Esophagus muscularis mucosa (tissue), 4 donors: Measurements from ENCODE around the gene KPNA5. TPM values are rescaled to one million over a fixed set of nuclear protein-coding genes. Genes with fewer than 3 reads are reported as not detected.

Experiments used
- DNase-seq: peaks from one replicate; pipeline ENCODE4 v3.0.0-alpha.2; 2017; ENCODE audit errors: extremely low spot score
- H3K27ac ChIP-seq, 4 donors: fragments of 200-600 bp; sonication (generic); replicated peaks in 1 of 4; 1 replicate in 3 of 4; 2 replicates in 1 of 4; pipeline ENCODE4 v1.5.1; 2016 to 2019; ENCODE audit warnings: mild to moderate bottlenecking in 1 of 4
- H3K27me3 ChIP-seq, 4 donors: fragments of 200-600 bp; sonication (generic); one replicate each; pipeline versions ENCODE4 v1.5.1 to v1.6.0; 2016 to 2019
- H3K36me3 ChIP-seq, 4 donors: fragments of 200-600 bp; sonication (generic); one replicate each; pipeline ENCODE4 v1.5.1; 2016 to 2019
- H3K4me1 ChIP-seq, 4 donors: fragments of 200-600 bp; sonication (generic); one replicate each; pipeline ENCODE4 v1.5.1; 2016 to 2019
- H3K4me3 ChIP-seq, 4 donors: fragments of 200-600 bp; sonication (generic); 1 replicate in 2 of 4; 2 replicates in 2 of 4; pipeline ENCODE4 v1.5.1; 2016 to 2019; ENCODE audit warnings: mild to moderate bottlenecking in 4 of 4, moderate library complexity in 1 of 4
- H3K9me3 ChIP-seq, 4 donors: fragments of 200-600 bp; sonication (generic); 1 replicate in 3 of 4; 2 replicates in 1 of 4; pipeline ENCODE4 v1.5.1; 2016 to 2019
- EP300 ChIP-seq: sonication (generic); formaldehyde crosslinking; IDR thresholded peaks from one replicate; pipeline ENCODE4 v1.6.1; 2017; ENCODE audit warnings: antibody characterized with exemption
- POLR2A ChIP-seq: fragments of 450-650 bp; IDR thresholded peaks from one replicate; pipeline ENCODE4 v1.6.1; 2017; ENCODE audit warnings: antibody characterized with exemption, moderate library complexity, mild to moderate bottlenecking, low read depth
- POLR2AphosphoS5 ChIP-seq, 2 donors: sonication (generic); formaldehyde crosslinking; IDR thresholded peaks; one replicate each; pipeline ENCODE4 v1.6.1; 2017; ENCODE audit warnings: antibody characterized with exemption in 2 of 2
- WGBS: methylation state at CpG from one replicate; pipeline ENCODE4 v1.1.5; 2018; 5-methylcytosine and 5-hydroxymethylcytosine counted together
- intact Hi-C: fragments of 100-400 bp; cut with DNase I; formaldehyde crosslinking; loops from one replicate; pipeline ENCODE4 v1.15.1; 2023
- total RNA-seq, 4 donors: library from RNA; depleted of rRNA; stranded (reverse); fragments of >200 nt; gene quantifications; one replicate each; pipeline versions ENCODE4 v1.1.0 to v1.2.1, GENCODE V29; 2016
- TF ChIP-seq, protein P1 (sequence below), 3 experiments: fragments of 200-600 bp in 2 of 3; fragments of 450-650 bp in 1 of 3; sonication (generic) in 2 of 3; IDR thresholded peaks; one replicate each; pipeline ENCODE4 v1.5.1; 2017 to 2019; ENCODE audit warnings: antibody characterized with exemption in 3 of 3, mild to moderate bottlenecking in 2 of 3, moderate library complexity in 1 of 3

The KPNA5 gene
- total RNA-seq, 4 donors from 2014 or later = 8.7 to 15.0 (median 12.7) TPM

DNA sequence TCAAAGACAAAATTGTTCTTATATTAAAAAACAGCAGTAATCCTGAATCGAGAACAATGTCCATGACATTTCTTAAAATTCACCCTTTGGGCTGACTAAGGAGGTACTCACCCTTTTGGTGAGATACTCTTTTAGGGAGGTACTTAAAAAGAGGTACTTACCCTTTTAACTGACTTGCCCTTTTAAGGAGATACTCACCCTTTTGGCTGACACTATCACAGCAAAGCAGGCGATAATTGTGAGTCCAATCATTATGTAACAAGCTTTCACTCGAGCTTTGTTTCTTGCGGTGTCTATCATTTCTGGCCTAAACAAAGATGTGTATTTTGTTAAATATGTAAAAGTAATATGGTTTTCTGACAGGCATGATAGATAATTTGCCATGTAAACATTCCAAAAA is 80.8 kb downstream of the KPNA5 start:
- Histone ChIP-seq H3K9me3 (no peaks in the 10 kb centered on the region), H3K36me3 (no peaks in the 10 kb centered on the region), H3K4me1 (peaks cover 12 to 19% (median 17%) of the 10 kb centered on the region in 4 donors), H3K4me3 (no peak overlapping the region), H3K27me3 (peaks cover 0 to 26% (median 11%) of the 10 kb centered on the region in 4 donors), H3K27ac (no peak overlapping the region)
- TF ChIP-seq EP300 (no peak), POLR2A (no peak), POLR2AphosphoS5 (IDR thresholded peaks at IDR 0.05) (no peak)
- TF ChIP-seq, protein P1, sequence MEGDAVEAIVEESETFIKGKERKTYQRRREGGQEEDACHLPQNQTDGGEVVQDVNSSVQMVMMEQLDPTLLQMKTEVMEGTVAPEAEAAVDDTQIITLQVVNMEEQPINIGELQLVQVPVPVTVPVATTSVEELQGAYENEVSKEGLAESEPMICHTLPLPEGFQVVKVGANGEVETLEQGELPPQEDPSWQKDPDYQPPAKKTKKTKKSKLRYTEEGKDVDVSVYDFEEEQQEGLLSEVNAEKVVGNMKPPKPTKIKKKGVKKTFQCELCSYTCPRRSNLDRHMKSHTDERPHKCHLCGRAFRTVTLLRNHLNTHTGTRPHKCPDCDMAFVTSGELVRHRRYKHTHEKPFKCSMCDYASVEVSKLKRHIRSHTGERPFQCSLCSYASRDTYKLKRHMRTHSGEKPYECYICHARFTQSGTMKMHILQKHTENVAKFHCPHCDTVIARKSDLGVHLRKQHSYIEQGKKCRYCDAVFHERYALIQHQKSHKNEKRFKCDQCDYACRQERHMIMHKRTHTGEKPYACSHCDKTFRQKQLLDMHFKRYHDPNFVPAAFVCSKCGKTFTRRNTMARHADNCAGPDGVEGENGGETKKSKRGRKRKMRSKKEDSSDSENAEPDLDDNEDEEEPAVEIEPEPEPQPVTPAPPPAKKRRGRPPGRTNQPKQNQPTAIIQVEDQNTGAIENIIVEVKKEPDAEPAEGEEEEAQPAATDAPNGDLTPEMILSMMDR (IDR thresholded peaks at IDR 0.05) = no peak
- intact Hi-C loops = no loop called here
- 54% methylated on average over 4 of the region's 4 CpGs for whole genome bisulfite sequencing
- no peak for DNase-seq

DNA sequence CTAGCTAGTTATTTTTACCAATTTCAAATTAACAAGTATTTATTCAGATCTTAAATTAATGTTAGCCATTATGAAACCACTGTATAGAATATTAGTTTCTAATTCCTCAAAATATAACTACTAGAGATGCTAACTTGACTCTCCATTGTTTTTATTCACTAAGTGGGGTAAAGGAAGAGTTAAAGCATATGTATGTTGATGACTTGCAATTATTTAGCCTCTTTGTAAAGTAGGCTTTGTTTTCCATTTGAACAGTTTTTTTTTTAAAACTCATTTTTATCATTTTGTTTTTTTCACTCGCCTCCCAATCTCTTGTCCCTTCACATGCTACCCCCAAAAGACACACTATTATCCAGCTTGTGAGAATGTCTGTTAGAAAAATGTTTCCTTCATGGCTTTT is 81.2 kb downstream of the KPNA5 start:
- WGBS = 81% methylated on average over 1 of the region's 1 CpG
- H3K4me1 ChIP-seq = peaks cover 12 to 19% (median 17%) of the 10 kb centered on the region in 4 donors
- intact Hi-C loops = no loop called here
- H3K36me3 ChIP-seq = no peaks in the 10 kb centered on the region
- no peaks in the 10 kb centered on the region for H3K9me3 ChIP-seq
- H3K27ac ChIP-seq = no peak overlapping the region
- TF ChIP-seq POLR2A (no peak), EP300 (no peak), POLR2AphosphoS5 (IDR thresholded peaks at IDR 0.05) (no peak)
- TF ChIP-seq, protein P1 (IDR thresholded peaks at IDR 0.05) = no peak
- H3K27me3 ChIP-seq = peaks cover 0 to 27% (median 11%) of the 10 kb centered on the region in 4 donors
- no peak overlapping the region for H3K4me3 ChIP-seq
- no peak for DNase-seq

DNA sequence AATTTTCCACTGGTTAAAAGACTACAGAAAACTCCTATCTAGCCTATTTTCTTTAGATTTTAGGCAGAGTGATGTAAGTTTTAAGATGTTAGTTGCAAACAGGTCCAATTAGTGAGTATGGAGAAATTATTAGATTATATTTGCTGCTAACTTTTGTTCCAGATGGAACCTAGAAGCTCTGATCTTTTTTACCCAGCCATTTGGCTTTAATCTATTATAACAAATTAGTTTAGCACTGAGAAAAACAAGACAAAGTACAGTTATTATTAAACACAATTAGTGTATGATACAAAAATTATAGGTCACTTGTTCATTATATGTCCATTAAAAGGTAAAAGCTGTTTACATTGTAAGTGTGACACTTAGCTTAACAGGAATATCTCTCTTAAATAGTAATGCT is 82.0 kb downstream of the KPNA5 start:
- Histone ChIP-seq H3K27me3 (peaks cover 0 to 27% (median 11%) of the 10 kb centered on the region in 4 donors), H3K27ac (no peak overlapping the region), H3K36me3 (no peaks in the 10 kb centered on the region), H3K4me3 (no peak overlapping the region), H3K9me3 (no peaks in the 10 kb centered on the region), H3K4me1 (peaks cover 12 to 19% (median 17%) of the 10 kb centered on the region in 4 donors)
- no peak for DNase-seq
- intact Hi-C loops = no loop called here
- TF ChIP-seq EP300 = no peak
- no peak for TF ChIP-seq POLR2A
- TF ChIP-seq, protein P1 (IDR thresholded peaks at IDR 0.05) = no peak
- TF ChIP-seq POLR2AphosphoS5 (IDR thresholded peaks at IDR 0.05) = no peak

DNA sequence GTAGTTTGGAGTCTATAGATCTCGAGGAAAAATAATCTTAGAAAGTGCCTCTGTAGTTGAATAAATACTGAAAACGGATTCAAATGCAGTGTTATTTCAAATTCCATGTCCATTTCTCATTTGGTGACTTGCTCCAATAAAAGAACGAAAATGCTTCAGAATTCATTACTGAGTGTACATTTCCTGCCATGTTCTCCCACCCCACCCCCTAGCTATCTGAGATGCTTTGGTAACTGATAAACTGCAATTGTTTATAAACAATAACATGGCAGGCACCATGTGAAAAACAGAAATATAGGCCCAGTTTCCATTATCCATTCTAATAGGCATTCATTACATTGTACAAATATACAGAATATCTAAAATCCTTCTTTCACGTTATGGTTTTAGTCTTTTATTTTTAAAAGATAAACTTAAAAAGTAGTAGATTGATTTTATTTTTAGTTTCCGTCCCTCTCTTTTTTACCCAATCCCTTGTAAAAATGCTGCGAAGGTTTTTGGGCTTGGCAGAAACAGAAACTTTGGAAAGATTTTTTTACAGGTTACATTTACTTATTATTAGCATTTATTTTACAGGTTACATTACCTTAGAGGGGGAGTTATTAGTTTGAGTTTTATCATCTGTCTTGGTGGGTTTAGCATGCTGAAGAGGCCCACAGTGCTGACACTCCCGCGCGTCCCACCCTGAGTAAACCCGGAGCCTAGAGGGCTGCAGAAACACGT is 83.1 kb downstream of the KPNA5 start:
- H3K9me3 ChIP-seq = no peaks in the 10 kb centered on the region
- no peak for DNase-seq
- WGBS = 86% methylated on average over 11 of the region's 11 CpGs
- intact Hi-C loops = no loop called here
- TF ChIP-seq POLR2A (no peak), POLR2AphosphoS5 (IDR thresholded peaks at IDR 0.05) (no peak), EP300 (no peak)
- TF ChIP-seq, protein P1 (IDR thresholded peaks at IDR 0.05) = no peak
- peaks cover 0 to 27% (median 11%) of the 10 kb centered on the region in 4 donors for H3K27me3 ChIP-seq
- peak overlapping the region in 1 of 4 donors; percentile 69 for H3K27ac ChIP-seq
- H3K36me3 ChIP-seq = no peaks in the 10 kb centered on the region
- peaks cover 12 to 19% (median 17%) of the 10 kb centered on the region in 4 donors for H3K4me1 ChIP-seq
- H3K4me3 ChIP-seq = peak overlapping the region; percentile 57 to 67 (median 61)
